ENCODE results near the gene MAP3K3.

The MAP3K3 gene

GRCh38 chr17:63694950-63695773 is 72.9 kb downstream of the MAP3K3 start:
- no peak for DNase-seq

GRCh38 chr17:63695889-63696288 is 73.7 kb downstream of the MAP3K3 start:
- DNase-seq, result no peak

GRCh38 chr17:63696381-63696961 is 74.3 kb downstream of the MAP3K3 start:
- DNase-seq, result no peak

- DNase-seq, result no peak
These were observed 75.4 kb downstream of the MAP3K3 start for GRCh38 chr17:63697341-63698286.

GRCh38 chr17:63698381-63698885 is 76.2 kb downstream of the MAP3K3 start:
- no peak for DNase-seq

GRCh38 chr17:63698886-63699637 is 76.8 kb downstream of the MAP3K3 start:
- DNase-seq, result no peak

- peak; percentile 55 for DNase-seq
These were observed 77.7 kb downstream of the MAP3K3 start, which contains the start of gene LIMD2 for GRCh38 chr17:63699638-63700527. LIMD2 (minus strand) TSS chr17:63700125; CDS start chr17:63699298, 827 bp downstream.

GRCh38 chr17:63700528-63701455 is 78.6 kb downstream of the MAP3K3 start:
- no peak for DNase-seq

GRCh38 chr17:63701456-63701820 is 79.2 kb downstream of the MAP3K3 start:
- no peak for DNase-seq

- no peak for DNase-seq
These were observed 79.9 kb downstream of the MAP3K3 start for GRCh38 chr17:63701868-63702720.

GRCh38 chr17:63702721-63703015 is 80.5 kb downstream of the MAP3K3 start:
- DNase-seq, result no peak

GRCh38 chr17:63703029-63703428 is 80.8 kb downstream of the MAP3K3 start:
- no peak for DNase-seq

- no peak for DNase-seq
These were observed 81.5 kb downstream of the MAP3K3 start for GRCh38 chr17:63703556-63704258.

GRCh38 chr17:63704259-63704576 is 82.0 kb downstream of the MAP3K3 start:
- no peak for DNase-seq

- no peak for DNase-seq
These were observed 82.6 kb downstream of the MAP3K3 start for GRCh38 chr17:63704836-63705235.

GRCh38 chr17:63705657-63706056 is 83.4 kb downstream of the MAP3K3 start:
- no peak for DNase-seq

- no peak for DNase-seq
These were observed 84.3 kb downstream of the MAP3K3 start for GRCh38 chr17:63706336-63707082.

GRCh38 chr17:63707151-63707550 is 84.9 kb downstream of the MAP3K3 start:
- DNase-seq, result no peak
